ENCODE results near the gene TPM4. TPM values are rescaled to one million over a fixed set of nuclear protein-coding genes. Genes with fewer than 3 reads are reported as not detected.

TPM4 gene
- total and polyA plus RNA-seq, 2 of the 8 experiments (the other 6 are each of a cell fraction or from before 2014, with no cell fraction given), result 160 to 359 TPM

DNA sequence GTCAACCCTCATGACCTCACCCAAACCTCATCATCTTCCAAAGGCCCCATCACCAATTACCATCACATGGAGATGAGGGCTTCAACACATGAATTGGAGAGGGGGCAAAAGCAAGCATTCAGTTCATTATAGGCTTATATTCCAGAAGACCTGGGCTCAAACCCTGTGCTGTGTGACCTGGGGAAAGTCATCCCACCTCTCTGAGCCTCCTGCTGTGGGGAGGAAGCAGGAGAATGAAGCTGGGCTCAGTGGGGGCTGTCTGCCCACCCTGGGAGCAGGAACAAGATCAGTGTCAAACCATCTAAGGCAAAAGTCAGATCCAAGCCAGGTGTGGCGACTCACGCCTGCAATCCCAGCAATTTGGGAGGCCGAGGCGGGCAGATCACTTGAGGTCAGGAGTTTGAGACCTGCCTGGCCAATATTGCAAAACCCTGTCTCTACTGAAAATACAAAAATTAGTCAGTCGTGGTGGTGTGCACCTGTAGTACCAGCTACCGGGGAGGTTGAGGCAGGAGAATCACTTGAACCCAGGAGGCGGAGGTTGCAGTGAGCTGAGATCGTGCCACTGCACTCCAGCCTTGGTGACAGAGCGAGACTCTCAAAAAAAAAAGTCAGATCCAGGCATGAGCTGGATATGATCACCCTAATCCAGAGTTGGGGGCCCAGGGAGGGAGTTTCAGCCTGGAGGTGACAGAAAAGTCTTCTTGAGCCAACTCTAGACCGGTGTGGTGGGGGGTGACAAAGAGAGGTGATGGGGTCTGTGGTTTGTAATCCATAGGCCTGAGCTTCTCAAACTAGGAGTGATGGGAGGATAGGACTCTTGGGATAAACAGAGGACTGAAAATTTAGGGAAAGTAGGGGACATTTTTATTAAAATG is 1.6 kb upstream of the TPM4 start (continued):
- TF ChIP-seq CHD7 (IDR thresholded peaks at IDR 0.05; ENCODE audit: insufficient replicate concordance, low read length), result no peak
